HEK293 (cell line): ENCODE data around the gene CLK4.

ENCODE experiments used
- CTCF ChIA-PET: fragments of 350-600 bp; formaldehyde crosslinking; extraction: SDS; loops from one replicate; lab custom pipeline; 2021; ENCODE audit warnings: antibody characterized with exemption; lab: Yijun Ruan, JAX
- POLR2A ChIA-PET: fragments of 300-600 bp; formaldehyde crosslinking; extraction: SDS; loops from one replicate; lab custom pipeline; 2020; ENCODE audit warnings: antibody characterized with exemption, inconsistent platforms; lab: Yijun Ruan, JAX
- H3K27ac ChIP-seq: fragments of 200-500 bp; sonication (Bioruptor generic); 2 replicates; pipeline ENCODE4 v1.5.1; 2014; ENCODE audit warnings: low read depth, low read length, control low read depth, inconsistent platforms; ENCODE audit errors: extremely low read depth
- H3K36me3 ChIP-seq, 2 experiments: fragments of 200-500 bp in 1 of 2; sonication (Bioruptor generic) in 1 of 2; 1 replicate in 1 of 2; 2 replicates in 1 of 2; pipeline ENCODE4 v1.5.1; 2014 to 2017; ENCODE audit warnings: inconsistent platforms in 2 of 2, low read length in 2 of 2; ENCODE audit not compliant: control insufficient read depth in 2 of 2, insufficient read depth in 1 of 2
- H3K4me1 ChIP-seq: fragments of 200-500 bp; sonication (Bioruptor generic); 2 replicates; pipeline ENCODE4 v1.5.1; 2014; ENCODE audit warnings: mild to moderate bottlenecking, low read length, inconsistent platforms; ENCODE audit not compliant: control insufficient read depth, insufficient read depth
- H3K4me3 ChIP-seq: 2 replicates; pipeline ENCODE4 v1.5.1; 2011; ENCODE audit warnings: low read depth, mild to moderate bottlenecking, control low read depth, low read length, moderate library complexity
- H3K9me3 ChIP-seq: fragments of 200-500 bp; sonication (Bioruptor generic); 2 replicates; pipeline ENCODE4 v1.5.1; 2014; ENCODE audit warnings: low read depth, low read length, inconsistent platforms; ENCODE audit not compliant: control insufficient read depth, insufficient read depth
- EGR2 ChIP-seq: fragments of 450-650 bp; formaldehyde crosslinking; IDR thresholded peaks from 2 replicates; pipeline ENCODE4 v1.5.1; 2016; ENCODE audit warnings: low read depth, missing biosample characterization, missing genetic modification characterization
- TRIM28 ChIP-seq: IDR thresholded peaks from 2 replicates; pipeline ENCODE4 v1.6.1; 2011; ENCODE audit warnings: low read length, control low read depth, borderline replicate concordance
- YY2 ChIP-seq: fragments of 450-650 bp; formaldehyde crosslinking; IDR thresholded peaks from 2 replicates; pipeline ENCODE4 v1.5.1; 2016; ENCODE audit warnings: missing biosample characterization, missing genetic modification characterization
- ZBTB17 ChIP-seq: fragments of 450-650 bp; formaldehyde crosslinking; IDR thresholded peaks from 2 replicates; pipeline ENCODE4 v1.5.1; 2016; ENCODE audit warnings: missing biosample characterization, missing genetic modification characterization
- ZBTB26 ChIP-seq: fragments of 450-650 bp; formaldehyde crosslinking; optimal IDR thresholded peaks from 2 replicates; pipeline ENCODE3; 2016; ENCODE audit warnings: missing biosample characterization, mild to moderate bottlenecking, missing genetic modification characterization
- ZBTB49 ChIP-seq: fragments of 450-650 bp; formaldehyde crosslinking; IDR thresholded peaks from 2 replicates; pipeline ENCODE4 v1.5.1; 2016; ENCODE audit warnings: missing biosample characterization, missing genetic modification characterization, low read depth
- ZBTB8A ChIP-seq: fragments of 450-650 bp; formaldehyde crosslinking; IDR thresholded peaks from 2 replicates; pipeline ENCODE4 v1.5.1; 2016; ENCODE audit warnings: missing biosample characterization, missing genetic modification characterization
- ZFHX2 ChIP-seq: fragments of 450-650 bp; formaldehyde crosslinking; conservative IDR thresholded peaks from 2 replicates; pipeline ENCODE4 v1.5.1; 2016; ENCODE audit warnings: missing biosample characterization, missing genetic modification characterization
- ZFP37 ChIP-seq: fragments of 450-650 bp; formaldehyde crosslinking; IDR thresholded peaks from 2 replicates; pipeline ENCODE4 v1.5.1; 2016; ENCODE audit warnings: missing biosample characterization, missing genetic modification characterization
- ZNF248 ChIP-seq: fragments of 450-650 bp; formaldehyde crosslinking; IDR thresholded peaks from 2 replicates; pipeline ENCODE4 v1.5.1; 2017; ENCODE audit warnings: missing biosample characterization, missing genetic modification characterization
- ZNF335 ChIP-seq: fragments of 450-650 bp; formaldehyde crosslinking; conservative IDR thresholded peaks from 2 replicates; pipeline ENCODE4 v1.5.1; 2016; ENCODE audit warnings: missing biosample characterization, missing genetic modification characterization
- ZNF341 ChIP-seq: fragments of 450-650 bp; formaldehyde crosslinking; IDR thresholded peaks from 2 replicates; pipeline ENCODE4; 2016; ENCODE audit warnings: low read depth, missing biosample characterization, missing genetic modification characterization
- ZNF391 ChIP-seq: fragments of 450-650 bp; formaldehyde crosslinking; IDR thresholded peaks from 2 replicates; pipeline ENCODE4 v1.5.1; 2016; ENCODE audit warnings: low read depth, missing biosample characterization, missing genetic modification characterization, borderline replicate concordance
- ZNF398 ChIP-seq: fragments of 450-650 bp; formaldehyde crosslinking; IDR thresholded peaks from 2 replicates; pipeline ENCODE4 v1.5.1; 2017; ENCODE audit warnings: missing biosample characterization, missing genetic modification characterization
- ZNF404 ChIP-seq: fragments of 450-650 bp; formaldehyde crosslinking; IDR thresholded peaks from 2 replicates; pipeline ENCODE4 v1.5.1; 2017; ENCODE audit warnings: missing biosample characterization, missing genetic modification characterization
- ZNF48 ChIP-seq: fragments of 450-650 bp; formaldehyde crosslinking; IDR thresholded peaks from 2 replicates; pipeline ENCODE4 v1.5.1; 2016; ENCODE audit warnings: missing biosample characterization, missing genetic modification characterization
- ZNF501 ChIP-seq: fragments of 450-650 bp; formaldehyde crosslinking; IDR thresholded peaks from 2 replicates; pipeline ENCODE4 v1.5.1; 2016; ENCODE audit warnings: missing biosample characterization, missing genetic modification characterization
- ZNF701 ChIP-seq: fragments of 450-650 bp; formaldehyde crosslinking; IDR thresholded peaks from 2 replicates; pipeline ENCODE4 v1.5.1; 2016; ENCODE audit warnings: missing biosample characterization, missing genetic modification characterization
- ZSCAN5A ChIP-seq: fragments of 450-650 bp; formaldehyde crosslinking; IDR thresholded peaks from 2 replicates; pipeline ENCODE4 v1.5.1; 2016; ENCODE audit warnings: missing biosample characterization, missing genetic modification characterization
- TF ChIP-seq, protein P1 (sequence below): fragments of 450-650 bp; formaldehyde crosslinking; IDR thresholded peaks from 2 replicates; pipeline ENCODE4 v1.5.1; 2017; ENCODE audit warnings: missing biosample characterization, missing genetic modification characterization
- TF ChIP-seq, protein P2 (sequence below): fragments of 450-650 bp; formaldehyde crosslinking; IDR thresholded peaks from 2 replicates; pipeline ENCODE4 v1.5.1; 2016; ENCODE audit warnings: missing biosample characterization, missing genetic modification characterization

Gene CLK4

DNA sequence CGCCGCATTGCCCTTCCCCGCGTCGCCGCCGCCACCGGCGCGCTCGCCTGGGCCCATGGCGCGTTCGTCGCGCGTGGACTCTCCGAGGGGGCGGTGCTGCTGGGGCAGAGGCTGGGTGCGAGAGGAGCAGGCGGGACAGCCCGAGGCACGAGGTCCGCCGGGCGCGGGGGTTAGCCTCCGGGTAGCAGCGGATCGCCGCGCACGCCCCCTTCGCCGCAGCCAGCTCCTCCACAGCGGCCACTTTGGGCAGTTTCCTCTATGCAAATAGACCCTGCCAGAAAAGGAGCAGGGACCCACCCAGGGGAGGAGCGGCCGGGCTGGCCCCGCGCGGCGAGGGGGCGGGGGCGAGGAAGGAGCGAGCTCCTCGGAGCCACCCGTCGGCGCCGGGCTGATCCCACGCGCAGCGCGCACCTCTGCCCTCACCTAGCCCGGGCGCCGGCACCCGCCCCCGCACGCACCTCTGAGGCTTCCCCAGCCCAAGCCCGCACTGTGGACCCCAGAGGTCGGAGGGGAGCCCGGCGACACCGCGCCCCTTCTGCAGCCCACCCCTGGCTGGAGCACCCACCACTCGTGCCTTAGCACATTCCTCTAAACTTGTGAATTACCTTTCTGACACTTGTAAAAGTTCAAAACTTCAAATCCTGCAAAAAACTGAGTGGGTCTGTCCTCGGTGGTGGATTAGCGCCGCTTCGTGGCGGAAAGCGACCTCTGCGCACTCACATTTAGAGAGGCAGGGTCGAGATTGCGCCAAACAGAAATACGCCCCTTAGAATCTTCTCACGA lies 36.5 kb downstream of the CLK4 start, which contains the start of gene COL23A1:
COL23A1 (minus strand) TSS at position 253 of the 783 bp plus-strand sequence.
- POLR2A ChIA-PET = no interaction called here
- Histone ChIP-seq H3K4me1 (peaks cover 3% of the 10 kb centered on the region; the same call in 1 of the 2 replicates), H3K36me3 (no peaks in the 10 kb centered on the region), H3K9me3 (no peaks in the 10 kb centered on the region), H3K4me3 (peak within 1 kb of the TSS; percentile 35), H3K27ac (no peak within 1 kb of the TSS; the same call in 1 of the 2 replicates)
- CTCF ChIA-PET = interaction anchor here (0.6 to 2.1 kb wide), 11 partner anchors 32 to 686 kb away, joined by 3 to 9 read pairs (median 3); no protein-coding TSS in a partner anchor
- TF ChIP-seq ZNF248 (no peak), TRIM28 (no peak), ZNF48 (tag by site-specific recombination) (no peak), ZFHX2 (tag by site-specific recombination) (peak; percentile 75), ZBTB17 (tag by site-specific recombination) (0 out of 2 replicates have a peak, but pooled peaks have one; percentile 12), ZNF398 (tag by site-specific recombination) (no peak), ZBTB26 (tag by site-specific recombination) (peak; percentile 86), ZBTB8A (tag by site-specific recombination) (peak; percentile 36; the same call in 1 of the 2 replicates), ZBTB49 (tag by site-specific recombination) (no peak), ZNF391 (tag by site-specific recombination) (no peak), ZNF341 (peak; percentile 31; the same call in 1 of the 2 replicates), ZFP37 (tag by site-specific recombination) (no peak), ZNF701 (tag by site-specific recombination) (no peak), ZSCAN5A (no peak), ZNF335 (tag by site-specific recombination) (peak; percentile 73), ZNF501 (tag by site-specific recombination) (no peak), YY2 (tag by site-specific recombination) (no peak), EGR2 (peak; percentile 52), ZNF404 (no peak)
- TF ChIP-seq, protein P1, sequence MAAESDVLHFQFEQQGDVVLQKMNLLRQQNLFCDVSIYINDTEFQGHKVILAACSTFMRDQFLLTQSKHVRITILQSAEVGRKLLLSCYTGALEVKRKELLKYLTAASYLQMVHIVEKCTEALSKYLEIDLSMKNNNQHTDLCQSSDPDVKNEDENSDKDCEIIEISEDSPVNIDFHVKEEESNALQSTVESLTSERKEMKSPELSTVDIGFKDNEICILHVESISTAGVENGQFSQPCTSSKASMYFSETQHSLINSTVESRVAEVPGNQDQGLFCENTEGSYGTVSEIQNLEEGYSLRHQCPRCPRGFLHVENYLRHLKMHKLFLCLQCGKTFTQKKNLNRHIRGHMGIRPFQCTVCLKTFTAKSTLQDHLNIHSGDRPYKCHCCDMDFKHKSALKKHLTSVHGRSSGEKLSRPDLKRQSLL (tag by site-specific recombination) = no peak
- TF ChIP-seq, protein P2, sequence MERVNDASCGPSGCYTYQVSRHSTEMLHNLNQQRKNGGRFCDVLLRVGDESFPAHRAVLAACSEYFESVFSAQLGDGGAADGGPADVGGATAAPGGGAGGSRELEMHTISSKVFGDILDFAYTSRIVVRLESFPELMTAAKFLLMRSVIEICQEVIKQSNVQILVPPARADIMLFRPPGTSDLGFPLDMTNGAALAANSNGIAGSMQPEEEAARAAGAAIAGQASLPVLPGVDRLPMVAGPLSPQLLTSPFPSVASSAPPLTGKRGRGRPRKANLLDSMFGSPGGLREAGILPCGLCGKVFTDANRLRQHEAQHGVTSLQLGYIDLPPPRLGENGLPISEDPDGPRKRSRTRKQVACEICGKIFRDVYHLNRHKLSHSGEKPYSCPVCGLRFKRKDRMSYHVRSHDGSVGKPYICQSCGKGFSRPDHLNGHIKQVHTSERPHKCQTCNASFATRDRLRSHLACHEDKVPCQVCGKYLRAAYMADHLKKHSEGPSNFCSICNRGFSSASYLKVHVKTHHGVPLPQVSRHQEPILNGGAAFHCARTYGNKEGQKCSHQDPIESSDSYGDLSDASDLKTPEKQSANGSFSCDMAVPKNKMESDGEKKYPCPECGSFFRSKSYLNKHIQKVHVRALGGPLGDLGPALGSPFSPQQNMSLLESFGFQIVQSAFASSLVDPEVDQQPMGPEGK (tag by site-specific recombination) = 0 out of 2 replicates have a peak, but pooled peaks have one; percentile 21
